H1 (cell line): ENCODE measurements around the gene HIC1. TPM values are rescaled to one million over a fixed set of nuclear protein-coding genes. Genes with fewer than 3 reads are reported as not detected.

Source experiments
- CTCF ChIA-PET: fragments of 300-600 bp; sonication (Branson Sonifier 250); formaldehyde crosslinking; loops from one replicate; lab custom pipeline; 2021; ENCODE audit not compliant: partially characterized antibody; lab: Charles Lee
- POLR2A ChIA-PET: fragments of 300-600 bp; sonication (Branson Sonifier 250); formaldehyde crosslinking; loops from one replicate; lab custom pipeline; 2021; ENCODE audit warnings: inconsistent platforms; ENCODE audit not compliant: partially characterized antibody; lab: Charles Lee
- DNase-seq, 2 experiments: peaks; one replicate each; pipeline versions ENCODE4 v3.0.0 to v3.0.0-alpha.2; 2010 to 2022; ENCODE audit warnings: low spot score in 2 of 2, low read depth in 1 of 2, mixed read lengths in 1 of 2
- FAIRE-seq: peaks from 2 replicates; lab custom pipeline; 2011; peaks lifted over from hg19 to GRCh38; lab: Jason Lieb, UNC
- H2AFZ ChIP-seq: 2 replicates; pipeline ENCODE4 v1.8.1; 2012; ENCODE audit warnings: low read length, inconsistent platforms
- H2AK5ac ChIP-seq: 2 replicates; pipeline ENCODE4 v1.6.1; 2013; ENCODE audit warnings: low read depth, low read length
- H2BK120ac ChIP-seq: replicated peaks from 2 replicates; pipeline ENCODE3; 2013; ENCODE audit warnings: low read depth, low read length, inconsistent platforms
- H2BK12ac ChIP-seq: 2 replicates; pipeline ENCODE4 v1.6.1; 2013; ENCODE audit warnings: low read depth, low read length
- H2BK15ac ChIP-seq: 2 replicates; pipeline ENCODE4 v1.6.1; 2013; ENCODE audit warnings: low read length
- H2BK20ac ChIP-seq: 2 replicates; pipeline ENCODE4 v1.6.1; 2013; ENCODE audit warnings: low read length
- H2BK5ac ChIP-seq: 2 replicates; pipeline ENCODE4 v1.6.1; 2013; ENCODE audit warnings: low read depth, low read length
- H3K14ac ChIP-seq: 2 replicates; pipeline ENCODE4 v1.6.1; 2013; ENCODE audit warnings: inconsistent platforms; ENCODE audit not compliant: insufficient read length
- H3K18ac ChIP-seq: 2 replicates; pipeline ENCODE4 v1.6.1; 2013; ENCODE audit warnings: low read length; ENCODE audit errors: extremely low read depth
- H3K23ac ChIP-seq: 2 replicates; pipeline ENCODE4 v1.6.1; 2013; ENCODE audit warnings: inconsistent platforms; ENCODE audit not compliant: insufficient read length
- H3K23me2 ChIP-seq: 2 replicates; pipeline ENCODE4 v1.6.1; 2013; ENCODE audit warnings: low read depth, low read length
- H3K27ac ChIP-seq: 2 replicates; pipeline ENCODE4 v1.6.1; 2011; ENCODE audit warnings: low read depth, low read length, inconsistent platforms
- H3K27me3 ChIP-seq, 4 experiments: replicated peaks in 1 of 4; 1 replicate in 1 of 4; 2 replicates in 3 of 4; pipeline versions ENCODE4 v1.6.1 to v1.8.1; 2011 to 2013; ENCODE audit warnings: low read length in 3 of 4, mild to moderate bottlenecking in 3 of 4, inconsistent platforms in 2 of 4, mixed read lengths in 2 of 4, moderate library complexity in 1 of 4; ENCODE audit not compliant: control insufficient read depth in 3 of 4, insufficient read depth in 3 of 4; ENCODE audit errors: extremely low read depth in 1 of 4
- H3K36me3 ChIP-seq, 4 experiments: 2 replicates each; pipeline versions ENCODE4 v1.6.1 to v1.8.1; 2011 to 2013; ENCODE audit warnings: mild to moderate bottlenecking in 4 of 4, low read length in 3 of 4, moderate library complexity in 2 of 4, control low read depth in 1 of 4, inconsistent platforms in 1 of 4; ENCODE audit not compliant: insufficient read depth in 4 of 4, control insufficient read depth in 2 of 4
- H3K4ac ChIP-seq: replicated peaks from 2 replicates; pipeline ENCODE3; 2013; ENCODE audit warnings: low read length, low read depth, mixed read lengths, inconsistent platforms; ENCODE audit not compliant: insufficient read length
- H3K4me1 ChIP-seq, 4 experiments: replicated peaks in 1 of 4; 1 replicate in 1 of 4; 2 replicates in 3 of 4; pipeline versions ENCODE4 v1.6.1 to v1.8.1; 2011 to 2013; ENCODE audit warnings: low read length in 3 of 4, inconsistent platforms in 2 of 4, mixed read lengths in 1 of 4; ENCODE audit not compliant: insufficient read depth in 4 of 4, control insufficient read depth in 3 of 4
- H3K4me2 ChIP-seq, 2 experiments: 2 replicates each; pipeline versions ENCODE4 v1.6.1 to v1.8.1; 2011 to 2013; ENCODE audit warnings: low read depth in 2 of 2, low read length in 2 of 2, control low read depth in 1 of 2, inconsistent platforms in 1 of 2, mild to moderate bottlenecking in 1 of 2; ENCODE audit not compliant: insufficient read depth in 1 of 2
- H3K4me3 ChIP-seq, 4 experiments: fragments of 200-600, 300-600 bp in 1 of 4; sonication (generic), shearing (Covaris generic), sonication (Bioruptor Twin) in 1 of 4; 2 replicates each; pipeline versions ENCODE4 v1.5.1 to v1.8.1; 2011 to 2016; ENCODE audit warnings: low read length in 4 of 4, low read depth in 3 of 4, control low read depth in 2 of 4, inconsistent platforms in 2 of 4, mild to moderate bottlenecking in 2 of 4, mixed read lengths in 1 of 4, moderate library complexity in 1 of 4; ENCODE audit not compliant: insufficient read depth in 2 of 4; ENCODE audit errors: extremely low read depth in 1 of 4
- H3K56ac ChIP-seq: replicated peaks from 2 replicates; pipeline ENCODE3; 2013; ENCODE audit warnings: low read depth, mild to moderate bottlenecking, mixed read lengths, low read length, inconsistent platforms; ENCODE audit not compliant: insufficient read length
- H3K79me1 ChIP-seq: 2 replicates; pipeline ENCODE4 v1.6.1; 2013; ENCODE audit warnings: low read depth, low read length, control low read depth
- H3K79me2 ChIP-seq, 2 experiments: 2 replicates each; pipeline versions ENCODE4 v1.6.1 to v1.8.1; 2012 to 2013; ENCODE audit warnings: low read length in 2 of 2, mild to moderate bottlenecking in 2 of 2, inconsistent platforms in 1 of 2; ENCODE audit not compliant: insufficient read depth in 2 of 2, control insufficient read depth in 1 of 2
- H3K9ac ChIP-seq, 4 experiments: replicated peaks in 1 of 4; 1 replicate in 1 of 4; 2 replicates in 3 of 4; pipeline versions ENCODE4 v1.6.1 to v1.8.1; 2011 to 2013; ENCODE audit warnings: low read depth in 3 of 4, low read length in 3 of 4, control low read depth in 2 of 4, mild to moderate bottlenecking in 2 of 4, moderate library complexity in 2 of 4, inconsistent platforms in 1 of 4; ENCODE audit errors: extremely low read depth in 1 of 4
- H3K9me3 ChIP-seq, 2 experiments: 2 replicates each; pipeline versions ENCODE4 v1.6.1 to v1.8.1; 2012 to 2013; ENCODE audit warnings: mild to moderate bottlenecking in 2 of 2, moderate library complexity in 2 of 2, control low read depth in 1 of 2, inconsistent platforms in 1 of 2, low read depth in 1 of 2, low read length in 1 of 2, mixed read lengths in 1 of 2; ENCODE audit not compliant: insufficient read depth in 2 of 2
- H4K20me1 ChIP-seq, 2 experiments: replicated peaks in 1 of 2; 2 replicates each; pipeline versions ENCODE3 to v1.8.1; 2011 to 2013; ENCODE audit warnings: inconsistent platforms in 2 of 2, low read length in 2 of 2, mild to moderate bottlenecking in 1 of 2; ENCODE audit not compliant: insufficient read depth in 2 of 2, control insufficient read depth in 1 of 2
- H4K5ac ChIP-seq: 2 replicates; pipeline ENCODE4 v1.6.1; 2013; ENCODE audit warnings: low read length, low read depth, mixed read lengths, inconsistent platforms; ENCODE audit not compliant: insufficient read length
- H4K8ac ChIP-seq: 2 replicates; pipeline ENCODE4 v1.8.0; 2013; ENCODE audit warnings: mild to moderate bottlenecking, moderate library complexity, low read length, inconsistent platforms; ENCODE audit not compliant: insufficient read depth; ENCODE audit errors: extremely low read depth
- H4K91ac ChIP-seq: replicated peaks from 2 replicates; pipeline ENCODE3; 2013; ENCODE audit warnings: low read length, mixed read lengths, inconsistent platforms; ENCODE audit not compliant: insufficient read length
- BRCA1 ChIP-seq: IDR thresholded peaks from 2 replicates; pipeline ENCODE4 v1.6.1; 2012; ENCODE audit warnings: low read depth, low read length, improper control_type of control experiment
- CEBPB ChIP-seq: IDR thresholded peaks from 2 replicates; pipeline ENCODE4 v1.6.1; 2012; ENCODE audit warnings: low read depth, low read length
- NRF1 ChIP-seq: IDR thresholded peaks from 2 replicates; pipeline ENCODE4 v1.6.1; 2011; ENCODE audit warnings: mild to moderate bottlenecking, low read depth, low read length, improper control_type of control experiment
- SP2 ChIP-seq: IDR thresholded peaks from 2 replicates; pipeline ENCODE4 v1.6.1; 2012; ENCODE audit warnings: mild to moderate bottlenecking, low read length, inconsistent platforms
- WGBS, 2 experiments: shearing (Covaris generic) in 1 of 2; methylation state at CpG; one replicate each; pipeline versions ENCODE4 v1.1.6 to v1.1.7; 2013 to 2015; ENCODE audit warnings: low lambda C conversion rate in 2 of 2, mixed read lengths in 2 of 2, inconsistent platforms in 1 of 2, low coverage in 1 of 2, missing lambda C conversion rate in 1 of 2; ENCODE audit not compliant: insufficient replicate concordance in 2 of 2, insufficient coverage in 1 of 2, insufficient read length in 1 of 2; ENCODE audit errors: extremely low coverage in 1 of 2, missing lambda C conversion rate in 1 of 2; 5-methylcytosine and 5-hydroxymethylcytosine counted together
- polyA plus RNA-seq, 7 experiments: library from polyadenylated mRNA; depleted of rRNA in 3 of 7; stranded (reverse) in 5 of 7; unstranded in 2 of 7; fragments of >200 nt in 5 of 7; fragments of 200-250 nt in 2 of 7; gene quantifications; 1 replicate in 5 of 7; 2 replicates in 1 of 7; 4 replicates in 1 of 7; pipeline versions ENCODE4 v1.2.1 to v1.2.3, GENCODE V29; 2011 to 2013; ENCODE audit warnings: missing spikeins in 2 of 7, mixed read lengths in 2 of 7
- total RNA-seq: library from RNA; stranded (reverse); fragmentation: NEBNext Ultra II Directional; extraction: Animal tissue kit (Norgen Biotek cat#: 25700); gene quantifications from 2 replicates; pipeline ENCODE4 v1.2.1, GENCODE V29; 2021

HIC1 gene
- total and polyA plus RNA-seq, 2 of the 8 experiments (the other 6 are each of a cell fraction or from before 2014, with no cell fraction given), result 0.06 to 0.09 TPM

GRCh38 chr17:2067608-2068024, 12.7 kb downstream of the HIC1 start:
- no peak overlapping the region for H3K27ac ChIP-seq
- ChIA-PET CTCF (interaction anchor here (0.9 to 11.7 kb wide), 14 partner anchors 11 to 220 kb away, joined by 3 to 122 read pairs (median 4); partner anchors contain the start of gene HIC1), POLR2A (interaction anchor here (1.4 to 1.9 kb wide), 2 partner anchors 9 to 177 kb away, joined by 4 read pairs; no protein-coding TSS in a partner anchor)
- H3K79me1 ChIP-seq, result no peaks in the 10 kb centered on the region
- DNase-seq (no peak), FAIRE-seq (no peak)
- H3K9ac ChIP-seq, result no peak overlapping the region
- no peak overlapping the region for H3K14ac ChIP-seq
- H2BK15ac ChIP-seq, result no peak overlapping the region
- no peak overlapping the region for H3K23ac ChIP-seq
- no peak overlapping the region for H3K18ac ChIP-seq
- no peak overlapping the region for H2AK5ac ChIP-seq
- no peak overlapping the region for H4K5ac ChIP-seq
- no peak overlapping the region for H3K4me3 ChIP-seq
- H3K27me3 ChIP-seq, result no peaks in the 10 kb centered on the region
- no peaks in the 10 kb centered on the region for H3K9me3 ChIP-seq
- no peak overlapping the region for H3K4me2 ChIP-seq
- no peak overlapping the region for H2BK120ac ChIP-seq
- H2BK20ac ChIP-seq, result no peak overlapping the region
- H3K4ac ChIP-seq, result no peak overlapping the region
- H3K23me2 ChIP-seq, result no peaks in the 10 kb centered on the region
- no peak overlapping the region for H2BK12ac ChIP-seq
- H4K20me1 ChIP-seq, result peaks cover 6 to 9% of the 10 kb centered on the region in 2 experiments
- H2AFZ ChIP-seq, result no peak overlapping the region
- H2BK5ac ChIP-seq, result no peak overlapping the region
- no peak overlapping the region for H4K91ac ChIP-seq
- H3K79me2 ChIP-seq, result no peaks in the 10 kb centered on the region
- peaks cover 0 to 18% (median 11%) of the 10 kb centered on the region in 4 experiments; a peak in 6 of 7 replicates for H3K4me1 ChIP-seq
- H3K36me3 ChIP-seq, result peaks cover 0 to 4% (median 0%) of the 10 kb centered on the region in 4 experiments; a peak in 1 of 8 replicates
- no peak overlapping the region for H4K8ac ChIP-seq
- WGBS, 2 experiments, result 80% methylated on average over 2 of the region's 5 CpGs; no CpG with 5 or more reads in 1 of the 2 experiments
- no peak overlapping the region for H3K56ac ChIP-seq
- TF ChIP-seq NRF1 (no peak), SP2 (no peak), CEBPB (no peak), BRCA1 (no peak)
